ENCODE results near the gene RASAL2.
"Not testable (repeated sequence)": the region's sequence is repeated elsewhere in the genome, so short reads cannot be mapped to it uniquely, and the experiment has no call there.

Gene RASAL2

GRCh38 chr1:178339834-178340233 lies 245.9 kb downstream of the RASAL2 start:
- Histone ChIP-seq H3K4me1 (ENCODE audit: control insufficient read depth, insufficient read depth, low read length, unreplicated experiment) (peaks cover 42% of the 10 kb centered on the region), H3K79me2 (ENCODE audit: control insufficient read depth, insufficient read depth, low read length, unreplicated experiment) (peaks cover 40% of the 10 kb centered on the region), H2AFZ (ENCODE audit: low read length, unreplicated experiment) (no peak overlapping the region), H3K27ac (ENCODE audit: low read depth, low read length) (no peak overlapping the region), H3K36me3 (ENCODE audit: insufficient read depth, low read length) (no peaks in the 10 kb centered on the region), H3K4me3 (ENCODE audit: low read depth, low read length) (no peak overlapping the region), H3K27me3 (ENCODE audit: insufficient read depth, low read length) (no peaks in the 10 kb centered on the region)

GRCh38 chr1:178341261-178341956 lies 247.5 kb downstream of the RASAL2 start:
- Histone ChIP-seq H3K4me3 (ENCODE audit: low read depth, low read length) (peak overlapping the region; percentile 51), H2AFZ (ENCODE audit: low read length, unreplicated experiment) (no peak overlapping the region)

GRCh38 chr1:178342745-178343144 lies 248.8 kb downstream of the RASAL2 start:
- Histone ChIP-seq H3K36me3 (ENCODE audit: insufficient read depth, low read length) (no peaks in the 10 kb centered on the region), H2AFZ (ENCODE audit: low read length, unreplicated experiment) (no peak overlapping the region), H3K79me2 (ENCODE audit: control insufficient read depth, insufficient read depth, low read length, unreplicated experiment) (peaks cover 53% of the 10 kb centered on the region), H3K27me3 (ENCODE audit: insufficient read depth, low read length) (no peaks in the 10 kb centered on the region), H3K4me1 (ENCODE audit: control insufficient read depth, insufficient read depth, low read length, unreplicated experiment) (peaks cover 57% of the 10 kb centered on the region), H3K27ac (ENCODE audit: low read depth, low read length) (no peak overlapping the region), H3K4me3 (ENCODE audit: low read depth, low read length) (no peak overlapping the region)

More at GRCh38 chr1:178341261-178341956, 247.5 kb downstream of the RASAL2 start:
- Histone ChIP-seq H3K79me2 (ENCODE audit: control insufficient read depth, insufficient read depth, low read length, unreplicated experiment) (peaks cover 42% of the 10 kb centered on the region), H3K36me3 (ENCODE audit: insufficient read depth, low read length) (no peaks in the 10 kb centered on the region), H3K27me3 (ENCODE audit: insufficient read depth, low read length) (no peaks in the 10 kb centered on the region), H3K4me1 (ENCODE audit: control insufficient read depth, insufficient read depth, low read length, unreplicated experiment) (peaks cover 57% of the 10 kb centered on the region), H3K27ac (ENCODE audit: low read depth, low read length) (peak overlapping the region; percentile 17; the same call in 1 of the 2 replicates)

GRCh38 chr1:178344513-178345091 lies 250.7 kb downstream of the RASAL2 start:
- no peaks in the 10 kb centered on the region for H3K27me3 ChIP-seq (ENCODE audit: insufficient read depth, low read length)
- H3K4me1 ChIP-seq (ENCODE audit: control insufficient read depth, insufficient read depth, low read length, unreplicated experiment) = peaks cover 53% of the 10 kb centered on the region
- H3K27ac ChIP-seq (ENCODE audit: low read depth, low read length) = peak overlapping the region; percentile 85
- no peaks in the 10 kb centered on the region for H3K36me3 ChIP-seq (ENCODE audit: insufficient read depth, low read length)
- H3K79me2 ChIP-seq (ENCODE audit: control insufficient read depth, insufficient read depth, low read length, unreplicated experiment) = peaks cover 58% of the 10 kb centered on the region
- H2AFZ ChIP-seq (ENCODE audit: low read length, unreplicated experiment) = no peak overlapping the region
- peak overlapping the region; percentile 34 for H3K4me3 ChIP-seq (ENCODE audit: low read depth, low read length)

- Histone ChIP-seq H3K36me3 (ENCODE audit: insufficient read depth, low read length) (no peaks in the 10 kb centered on the region), H3K27ac (ENCODE audit: low read depth, low read length) (peak overlapping the region; percentile 85), H2AFZ (ENCODE audit: low read length, unreplicated experiment) (no peak overlapping the region), H3K4me3 (ENCODE audit: low read depth, low read length) (peak overlapping the region; percentile 10; the same call in 1 of the 2 replicates), H3K4me1 (ENCODE audit: control insufficient read depth, insufficient read depth, low read length, unreplicated experiment) (peaks cover 49% of the 10 kb centered on the region), H3K27me3 (ENCODE audit: insufficient read depth, low read length) (no peaks in the 10 kb centered on the region), H3K79me2 (ENCODE audit: control insufficient read depth, insufficient read depth, low read length, unreplicated experiment) (peaks cover 53% of the 10 kb centered on the region)
Measured at GRCh38 chr1:178345238-178345637, 251.3 kb downstream of the RASAL2 start.

- Histone ChIP-seq H3K4me3 (ENCODE audit: low read depth, low read length) (no peak overlapping the region), H3K79me2 (ENCODE audit: control insufficient read depth, insufficient read depth, low read length, unreplicated experiment) (peaks cover 57% of the 10 kb centered on the region), H3K4me1 (ENCODE audit: control insufficient read depth, insufficient read depth, low read length, unreplicated experiment) (peaks cover 46% of the 10 kb centered on the region), H3K27ac (ENCODE audit: low read depth, low read length) (peak overlapping the region; percentile 85), H2AFZ (ENCODE audit: low read length, unreplicated experiment) (no peak overlapping the region), H3K27me3 (ENCODE audit: insufficient read depth, low read length) (no peaks in the 10 kb centered on the region), H3K36me3 (ENCODE audit: insufficient read depth, low read length) (no peaks in the 10 kb centered on the region)
Measured at GRCh38 chr1:178345807-178346206, 251.9 kb downstream of the RASAL2 start.

- Histone ChIP-seq H3K79me2 (ENCODE audit: control insufficient read depth, insufficient read depth, low read length, unreplicated experiment) (peaks cover 46% of the 10 kb centered on the region), H3K27me3 (ENCODE audit: insufficient read depth, low read length) (no peaks in the 10 kb centered on the region), H3K27ac (ENCODE audit: low read depth, low read length) (no peak overlapping the region), H3K4me3 (ENCODE audit: low read depth, low read length) (no peak overlapping the region), H3K4me1 (ENCODE audit: control insufficient read depth, insufficient read depth, low read length, unreplicated experiment) (peaks cover 19% of the 10 kb centered on the region), H3K36me3 (ENCODE audit: insufficient read depth, low read length) (no peaks in the 10 kb centered on the region), H2AFZ (ENCODE audit: low read length, unreplicated experiment) (no peak overlapping the region)
Measured at GRCh38 chr1:178349801-178350200, 255.9 kb downstream of the RASAL2 start.

GRCh38 chr1:178351911-178352310 lies 258.0 kb downstream of the RASAL2 start:
- not testable (repeated sequence) for H3K36me3 ChIP-seq (ENCODE audit: insufficient read depth, low read length); H3K4me3 ChIP-seq (ENCODE audit: low read depth, low read length); H3K4me1 ChIP-seq (ENCODE audit: control insufficient read depth, insufficient read depth, low read length, unreplicated experiment); H3K27me3 ChIP-seq (ENCODE audit: insufficient read depth, low read length); H3K27ac ChIP-seq (ENCODE audit: low read depth, low read length); H2AFZ ChIP-seq (ENCODE audit: low read length, unreplicated experiment)
- H3K79me2 ChIP-seq (ENCODE audit: control insufficient read depth, insufficient read depth, low read length, unreplicated experiment) = peaks cover 36% of the 10 kb centered on the region

- no peak overlapping the region for H3K4me3 ChIP-seq (ENCODE audit: low read depth, low read length)
- H3K27ac ChIP-seq (ENCODE audit: low read depth, low read length) = no peak overlapping the region
- H3K27me3 ChIP-seq (ENCODE audit: insufficient read depth, low read length) = no peaks in the 10 kb centered on the region
- H2AFZ ChIP-seq (ENCODE audit: low read length, unreplicated experiment) = no peak overlapping the region
- peaks cover 3% of the 10 kb centered on the region for H3K4me1 ChIP-seq (ENCODE audit: control insufficient read depth, insufficient read depth, low read length, unreplicated experiment)
- H3K79me2 ChIP-seq (ENCODE audit: control insufficient read depth, insufficient read depth, low read length, unreplicated experiment) = peaks cover 32% of the 10 kb centered on the region
- no peaks in the 10 kb centered on the region for H3K36me3 ChIP-seq (ENCODE audit: insufficient read depth, low read length)
Measured at GRCh38 chr1:178352790-178353416, 259.0 kb downstream of the RASAL2 start.

GRCh38 chr1:178353524-178353923 lies 259.6 kb downstream of the RASAL2 start:
- H3K27ac ChIP-seq (ENCODE audit: low read depth, low read length) = no peak overlapping the region
- H3K4me1 ChIP-seq (ENCODE audit: control insufficient read depth, insufficient read depth, low read length, unreplicated experiment) = peaks cover 6% of the 10 kb centered on the region
- no peak overlapping the region for H2AFZ ChIP-seq (ENCODE audit: low read length, unreplicated experiment)
- H3K36me3 ChIP-seq (ENCODE audit: insufficient read depth, low read length) = no peaks in the 10 kb centered on the region
- H3K4me3 ChIP-seq (ENCODE audit: low read depth, low read length) = no peak overlapping the region
- H3K27me3 ChIP-seq (ENCODE audit: insufficient read depth, low read length) = no peaks in the 10 kb centered on the region
- H3K79me2 ChIP-seq (ENCODE audit: control insufficient read depth, insufficient read depth, low read length, unreplicated experiment) = peaks cover 31% of the 10 kb centered on the region

GRCh38 chr1:178354816-178355215 lies 260.9 kb downstream of the RASAL2 start:
- Histone ChIP-seq H3K79me2 (ENCODE audit: control insufficient read depth, insufficient read depth, low read length, unreplicated experiment) (peaks cover 38% of the 10 kb centered on the region), H3K4me1 (ENCODE audit: control insufficient read depth, insufficient read depth, low read length, unreplicated experiment) (peaks cover 9% of the 10 kb centered on the region), H3K4me3 (ENCODE audit: low read depth, low read length) (no peak overlapping the region), H3K27me3 (ENCODE audit: insufficient read depth, low read length) (no peaks in the 10 kb centered on the region), H2AFZ (ENCODE audit: low read length, unreplicated experiment) (no peak overlapping the region), H3K36me3 (ENCODE audit: insufficient read depth, low read length) (no peaks in the 10 kb centered on the region), H3K27ac (ENCODE audit: low read depth, low read length) (no peak overlapping the region)

All from ACC112 (cell line).